ENCODE results near the gene HNRNPLL. TPM values are rescaled to one million over a fixed set of nuclear protein-coding genes. Genes with fewer than 3 reads are reported as not detected.

The HNRNPLL gene
- total RNA-seq, 4 donors from 2014 or later = 47.3 to 79.1 (median 68.7) TPM

DNA sequence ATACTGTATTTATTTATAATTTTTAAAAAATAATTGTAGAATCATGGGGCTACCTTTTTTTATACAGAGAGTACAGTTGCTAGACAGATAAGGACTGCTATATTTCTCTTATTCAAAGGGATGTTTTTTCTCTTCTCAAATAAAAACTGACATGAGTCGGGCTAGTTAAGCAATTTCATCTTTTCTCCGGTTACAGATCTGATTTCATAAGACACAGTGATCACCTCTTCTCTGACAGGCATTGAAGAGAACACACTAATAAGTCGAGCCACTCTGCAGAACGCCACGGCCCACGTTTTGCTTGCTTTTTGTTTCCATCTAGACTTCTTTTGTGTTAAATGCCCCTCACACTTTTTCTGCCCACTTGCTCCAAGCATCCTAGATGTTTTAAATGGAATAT lies 85.4 kb downstream of the HNRNPLL start:
- WGBS, 2 donors (ENCODE audit: low coverage in 1 of 2) = 46 to 63% methylated on average over 6 of the region's 6 CpGs

DNA sequence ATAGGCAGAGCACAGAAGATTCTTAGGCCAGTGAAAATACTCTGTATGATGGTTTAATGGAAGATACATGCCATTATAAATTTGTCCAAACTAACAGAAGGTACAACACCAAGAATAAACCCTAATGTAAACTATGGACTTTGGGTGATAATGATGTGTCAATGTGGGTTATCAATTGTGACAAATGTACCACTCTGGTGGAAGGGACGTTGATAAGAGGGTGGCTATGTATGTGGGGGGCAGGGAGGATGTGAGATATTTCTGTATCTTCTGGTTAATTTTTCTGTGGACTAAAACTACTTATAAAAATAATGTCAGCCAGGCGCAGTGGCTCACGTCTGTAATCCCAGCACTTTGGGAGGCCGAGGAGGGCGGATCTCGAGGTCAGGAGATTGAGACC lies 86.2 kb downstream of the HNRNPLL start:
- Histone ChIP-seq H3K27me3 (no peaks in the 10 kb centered on the region), H3K9me3 (no peaks in the 10 kb centered on the region), H3K4me1 (peaks cover 0 to 59% (median 0%) of the 10 kb centered on the region in 3 donors), H3K4me3 (no peak overlapping the region), H3K27ac (peak overlapping the region; percentile 89 to 97 (median 91)), H3K36me3 (no peaks in the 10 kb centered on the region)
- WGBS, 2 donors (ENCODE audit: low coverage in 1 of 2) = 75 to 78% methylated on average over 6 of the region's 6 CpGs
- no peak for TF ChIP-seq POLR2A (IDR thresholded peaks at IDR 0.05)
- no peak for TF ChIP-seq EP300 (IDR thresholded peaks at IDR 0.05)
- TF ChIP-seq POLR2AphosphoS5 (IDR thresholded peaks at IDR 0.05) = no peak
- TF ChIP-seq, protein P1, sequence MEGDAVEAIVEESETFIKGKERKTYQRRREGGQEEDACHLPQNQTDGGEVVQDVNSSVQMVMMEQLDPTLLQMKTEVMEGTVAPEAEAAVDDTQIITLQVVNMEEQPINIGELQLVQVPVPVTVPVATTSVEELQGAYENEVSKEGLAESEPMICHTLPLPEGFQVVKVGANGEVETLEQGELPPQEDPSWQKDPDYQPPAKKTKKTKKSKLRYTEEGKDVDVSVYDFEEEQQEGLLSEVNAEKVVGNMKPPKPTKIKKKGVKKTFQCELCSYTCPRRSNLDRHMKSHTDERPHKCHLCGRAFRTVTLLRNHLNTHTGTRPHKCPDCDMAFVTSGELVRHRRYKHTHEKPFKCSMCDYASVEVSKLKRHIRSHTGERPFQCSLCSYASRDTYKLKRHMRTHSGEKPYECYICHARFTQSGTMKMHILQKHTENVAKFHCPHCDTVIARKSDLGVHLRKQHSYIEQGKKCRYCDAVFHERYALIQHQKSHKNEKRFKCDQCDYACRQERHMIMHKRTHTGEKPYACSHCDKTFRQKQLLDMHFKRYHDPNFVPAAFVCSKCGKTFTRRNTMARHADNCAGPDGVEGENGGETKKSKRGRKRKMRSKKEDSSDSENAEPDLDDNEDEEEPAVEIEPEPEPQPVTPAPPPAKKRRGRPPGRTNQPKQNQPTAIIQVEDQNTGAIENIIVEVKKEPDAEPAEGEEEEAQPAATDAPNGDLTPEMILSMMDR (IDR thresholded peaks at IDR 0.05) = no peak
- no peak for ATAC-seq

More for the DNA sequence above, 85.4 kb downstream of the HNRNPLL start:
- TF ChIP-seq, protein P1 (IDR thresholded peaks at IDR 0.05) = no peak
- TF ChIP-seq EP300 (IDR thresholded peaks at IDR 0.05) = no peak
- H3K4me1 ChIP-seq = peaks cover 0 to 55% (median 0%) of the 10 kb centered on the region in 3 donors
- no peaks in the 10 kb centered on the region for H3K36me3 ChIP-seq
- no peak for ATAC-seq
- H3K27me3 ChIP-seq = no peaks in the 10 kb centered on the region
- no peaks in the 10 kb centered on the region for H3K9me3 ChIP-seq
- peak overlapping the region; percentile 55 to 92 (median 90) for H3K27ac ChIP-seq
- no peak overlapping the region for H3K4me3 ChIP-seq

DNA sequence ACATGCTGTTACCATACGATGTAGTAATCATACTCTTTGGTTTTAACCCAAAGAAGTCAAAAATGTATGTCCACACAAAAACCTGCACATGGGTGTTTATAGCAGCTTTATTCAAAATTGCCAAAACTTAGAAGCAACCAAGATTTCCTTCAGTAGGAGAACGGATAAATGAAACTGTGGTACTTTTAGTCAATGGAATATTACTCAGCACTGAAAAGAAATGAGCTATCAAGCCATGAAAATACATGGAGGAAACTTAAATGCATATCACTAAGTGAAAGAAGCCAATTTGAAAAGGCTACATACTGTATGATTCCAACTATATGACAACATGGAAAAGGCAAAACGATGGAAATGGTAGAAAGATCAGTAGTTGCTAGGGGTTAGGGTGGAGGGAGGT lies 86.6 kb downstream of the HNRNPLL start:
- 45 to 58% methylated on average over 3 of the region's 3 CpGs for WGBS, 2 donors (ENCODE audit: low coverage in 1 of 2)
- no peaks in the 10 kb centered on the region for H3K9me3 ChIP-seq
- peak overlapping the region in 1 of 2 donors; percentile 40 for H3K4me3 ChIP-seq
- H3K4me1 ChIP-seq = peaks cover 0 to 59% (median 0%) of the 10 kb centered on the region in 3 donors
- no peaks in the 10 kb centered on the region for H3K36me3 ChIP-seq
- ATAC-seq = no peak
- TF ChIP-seq EP300 (IDR thresholded peaks at IDR 0.05) (no peak), POLR2AphosphoS5 (IDR thresholded peaks at IDR 0.05) (no peak), POLR2A (IDR thresholded peaks at IDR 0.05) (no peak)
- TF ChIP-seq, protein P1 (IDR thresholded peaks at IDR 0.05) = no peak
- peak overlapping the region; percentile 89 to 97 (median 91) for H3K27ac ChIP-seq
- no peaks in the 10 kb centered on the region for H3K27me3 ChIP-seq

DNA sequence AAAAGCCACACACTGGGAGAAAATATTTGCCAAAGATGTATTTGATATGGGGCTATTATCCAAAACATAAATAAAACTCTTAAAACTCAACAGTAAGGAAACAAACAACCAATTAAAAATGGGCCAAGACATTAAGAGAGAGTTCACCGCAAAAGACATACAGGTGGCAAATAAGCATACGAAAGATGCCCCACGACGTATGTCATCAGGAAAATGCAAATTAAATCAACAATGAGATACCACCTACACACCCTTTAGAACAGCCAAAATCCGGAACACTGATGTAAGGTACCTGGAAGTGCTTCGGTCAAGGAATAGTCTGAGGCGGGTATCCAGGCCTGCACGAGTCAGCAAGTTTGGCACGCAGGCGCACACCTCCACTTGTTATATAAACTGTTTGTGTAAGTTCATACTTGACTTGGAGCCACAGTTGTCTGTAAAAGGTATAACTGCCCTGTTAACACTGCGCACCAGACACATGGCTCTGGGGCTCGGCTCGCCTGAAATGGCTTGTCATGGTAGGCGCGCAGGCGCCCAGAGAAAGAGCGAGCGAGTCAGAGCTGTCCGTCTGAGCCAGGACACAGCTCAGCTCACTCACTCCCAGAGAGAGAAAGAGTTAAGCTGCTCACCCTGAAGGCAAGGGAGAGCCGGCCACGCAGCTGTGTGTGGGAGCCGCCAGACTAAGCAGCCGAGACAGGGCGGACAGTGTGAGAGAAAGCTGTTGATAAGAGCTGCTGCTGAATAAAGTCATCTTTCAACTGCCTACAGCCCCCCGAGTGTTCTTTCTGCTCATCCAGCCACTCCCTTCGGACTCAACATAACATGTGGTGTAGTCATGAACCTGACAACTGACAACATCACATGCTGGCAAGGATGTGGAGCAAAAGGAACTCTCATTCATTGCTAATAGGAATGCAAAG lies 87.3 kb downstream of the HNRNPLL start:
- Histone ChIP-seq H3K36me3 (no peaks in the 10 kb centered on the region), H3K27ac (peak overlapping the region; percentile 89 to 97 (median 91)), H3K4me1 (peaks cover 0 to 59% (median 0%) of the 10 kb centered on the region in 3 donors), H3K9me3 (no peaks in the 10 kb centered on the region), H3K27me3 (no peaks in the 10 kb centered on the region), H3K4me3 (peak overlapping the region; percentile 30 to 40)
- WGBS, 2 donors (ENCODE audit: low coverage in 1 of 2) = 11 to 20% methylated on average over 10 to 11 of the region's 26 CpGs
- peak; percentile 92 for ATAC-seq
- peak; percentile 45 for TF ChIP-seq POLR2AphosphoS5 (IDR thresholded peaks at IDR 0.05)
- TF ChIP-seq, protein P1 (IDR thresholded peaks at IDR 0.05) = no peak
- no peak for TF ChIP-seq POLR2A (IDR thresholded peaks at IDR 0.05)

Measured in gastroesophageal sphincter (tissue), 4 donors.